NOMO-1 treated with dmso at 0.1 percent for 144 hours (cell line): ENCODE measurements around the gene MTFMT.
"Not testable (repeated sequence)": the region's sequence is repeated elsewhere in the genome, so short reads cannot be mapped to it uniquely, and the experiment has no call there.

Experiments used
- DNase-seq: peaks from one replicate; lab custom pipeline; 2025; ENCODE audit not compliant: unreplicated experiment; lab: John Stamatoyannopoulos, UW

Gene MTFMT

GRCh38 chr15:65028921-65029735 lies at the start of gene MTFMT:
Gene MTFMT (minus strand): TSS chr15:65029639. CDS start chr15:65029613, 26 bp downstream.
- peak; percentile 45 for DNase-seq

GRCh38 chr15:65077981-65078352 lies 48.5 kb upstream of the MTFMT start:
- no peak for DNase-seq

- DNase-seq: no peak
These were observed 48.0 kb upstream of the MTFMT start for GRCh38 chr15:65077291-65077980.

DNA sequence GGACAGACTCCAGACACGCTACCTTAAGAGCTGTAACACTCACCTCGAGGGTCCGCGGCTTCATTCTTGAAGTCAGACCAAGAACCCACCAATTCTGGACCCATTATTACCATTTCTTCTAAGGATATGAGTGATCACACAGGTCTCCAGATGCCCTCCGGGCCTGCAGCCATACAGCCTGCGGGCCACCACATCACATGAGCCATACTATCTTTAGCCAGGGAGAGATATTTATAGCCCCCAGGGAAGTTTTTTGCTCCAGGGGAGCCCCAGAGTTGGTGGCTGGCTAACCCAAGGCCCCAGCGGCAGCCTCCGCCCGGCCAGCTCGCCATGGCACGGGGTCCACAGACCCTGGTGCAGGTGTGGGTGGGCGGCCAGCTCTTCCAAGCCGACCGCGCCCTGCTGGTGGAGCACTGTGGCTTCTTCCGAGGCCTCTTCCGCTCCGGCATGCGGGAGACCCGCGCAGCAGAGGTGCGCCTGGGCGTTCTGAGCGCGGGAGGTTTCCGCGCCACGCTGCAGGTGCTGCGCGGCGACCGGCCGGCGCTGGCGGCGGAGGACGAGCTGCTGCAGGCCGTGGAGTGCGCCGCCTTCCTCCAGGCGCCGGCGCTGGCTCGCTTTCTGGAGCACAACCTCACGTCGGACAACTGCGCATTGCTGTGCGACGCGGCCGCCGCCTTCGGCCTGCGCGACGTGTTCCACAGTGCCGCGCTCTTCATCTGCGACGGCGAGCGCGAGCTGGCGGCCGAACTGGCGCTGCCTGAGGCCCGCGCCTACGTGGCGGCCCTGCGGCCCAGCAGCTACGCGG lies 47.2 kb upstream of the MTFMT start, which contains the start of gene KBTBD13:
Gene KBTBD13 (plus strand): TSS at position 261 of the 805 bp plus-strand sequence. CDS start 70 bp downstream, at position 331.
- no peak for DNase-seq

- not testable (repeated sequence) for DNase-seq
These were observed 46.4 kb upstream of the MTFMT start for GRCh38 chr15:65075607-65076395.

- not testable (repeated sequence) for DNase-seq
These were observed 45.5 kb upstream of the MTFMT start for GRCh38 chr15:65074946-65075345.

GRCh38 chr15:65072617-65073016 lies 43.2 kb upstream of the MTFMT start:
- DNase-seq: no peak

DNA sequence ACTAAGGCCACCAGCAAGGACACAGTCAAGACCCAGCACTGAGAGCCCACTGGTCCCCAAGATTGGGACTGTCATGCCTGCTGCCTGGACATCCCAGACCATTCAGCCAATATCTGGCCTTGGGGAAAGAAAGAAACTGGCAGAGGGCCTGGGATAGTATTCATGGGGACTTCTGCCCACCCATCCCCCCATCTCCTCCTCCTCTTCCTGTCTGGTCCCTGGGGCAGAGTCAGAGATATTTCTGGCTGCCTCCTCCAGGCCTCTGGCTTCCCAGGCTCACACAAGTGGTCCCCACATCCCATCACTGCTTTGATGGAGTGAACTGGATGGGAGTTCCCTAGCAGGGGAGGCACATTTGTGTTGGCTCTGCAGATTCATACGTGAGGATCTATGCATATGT lies 42.6 kb upstream of the MTFMT start:
- DNase-seq: no peak

- DNase-seq: no peak
These were observed 42.0 kb upstream of the MTFMT start for GRCh38 chr15:65071381-65071811.

- DNase-seq: no peak
These were observed 40.5 kb upstream of the MTFMT start for GRCh38 chr15:65069779-65070546.

- DNase-seq: no peak
These were observed 39.7 kb upstream of the MTFMT start for GRCh38 chr15:65069179-65069578.

- DNase-seq: no peak
These were observed 39.0 kb upstream of the MTFMT start for GRCh38 chr15:65068403-65068788.

DNA sequence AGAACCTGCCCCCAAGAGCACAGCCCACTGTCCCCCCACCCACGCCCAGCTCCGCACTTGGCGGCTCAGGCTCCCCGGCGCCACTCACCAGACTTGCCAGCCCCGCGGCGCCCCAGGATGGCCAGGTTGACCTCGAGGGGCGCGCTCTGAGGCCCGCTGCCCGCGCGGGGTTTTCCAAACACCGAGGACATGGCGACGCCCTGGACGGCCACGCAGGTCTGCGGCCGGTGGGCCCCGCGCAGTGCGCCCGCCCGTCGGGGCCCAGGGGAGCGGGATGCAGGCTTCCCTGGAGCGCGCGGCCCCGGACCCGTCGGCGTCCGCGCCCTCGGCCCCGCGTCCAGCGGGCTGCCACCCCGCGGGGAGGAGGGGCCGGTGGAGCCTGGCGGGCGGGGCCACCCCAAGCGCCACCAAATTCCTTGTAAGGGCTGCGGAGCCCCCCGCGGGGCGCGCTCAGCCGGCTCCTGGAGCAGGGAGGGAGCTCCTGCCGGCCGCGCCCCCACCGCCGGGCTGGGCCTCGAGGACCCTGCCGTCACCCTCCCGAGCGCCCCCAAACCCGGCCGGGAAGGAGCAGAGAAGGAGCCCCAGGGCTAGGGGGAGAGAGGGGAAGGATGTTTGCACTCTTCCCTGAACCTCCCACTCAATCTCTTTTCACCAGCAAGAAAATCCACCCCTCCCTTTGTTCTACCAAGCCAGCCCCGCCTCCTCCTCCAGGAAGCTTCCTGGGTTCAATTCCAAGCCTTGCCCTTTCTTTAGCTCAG lies 38.4 kb upstream of the MTFMT start, which contains the start of gene RASL12:
Gene RASL12 (minus strand): TSS at position 347 of the 758 bp plus-strand sequence. CDS start 156 bp downstream, at position 191.
- DNase-seq: no peak

DNA sequence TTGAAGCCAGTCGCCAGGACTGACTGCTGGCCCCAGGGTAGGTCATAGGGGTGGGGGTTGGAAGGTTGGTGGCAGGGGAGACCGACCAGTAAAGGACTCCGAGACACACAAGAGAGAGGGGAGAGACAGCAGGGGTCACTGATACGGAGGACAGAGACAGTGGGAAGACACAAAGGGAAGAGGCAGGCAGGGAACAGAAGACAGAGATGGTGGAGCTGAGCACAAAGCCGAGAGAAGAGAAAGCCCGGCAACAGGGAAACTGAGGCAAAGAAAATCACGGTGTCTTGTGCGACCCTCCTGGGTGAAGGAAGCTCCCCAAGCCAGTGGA lies 37.8 kb upstream of the MTFMT start:
- DNase-seq: no peak

DNA sequence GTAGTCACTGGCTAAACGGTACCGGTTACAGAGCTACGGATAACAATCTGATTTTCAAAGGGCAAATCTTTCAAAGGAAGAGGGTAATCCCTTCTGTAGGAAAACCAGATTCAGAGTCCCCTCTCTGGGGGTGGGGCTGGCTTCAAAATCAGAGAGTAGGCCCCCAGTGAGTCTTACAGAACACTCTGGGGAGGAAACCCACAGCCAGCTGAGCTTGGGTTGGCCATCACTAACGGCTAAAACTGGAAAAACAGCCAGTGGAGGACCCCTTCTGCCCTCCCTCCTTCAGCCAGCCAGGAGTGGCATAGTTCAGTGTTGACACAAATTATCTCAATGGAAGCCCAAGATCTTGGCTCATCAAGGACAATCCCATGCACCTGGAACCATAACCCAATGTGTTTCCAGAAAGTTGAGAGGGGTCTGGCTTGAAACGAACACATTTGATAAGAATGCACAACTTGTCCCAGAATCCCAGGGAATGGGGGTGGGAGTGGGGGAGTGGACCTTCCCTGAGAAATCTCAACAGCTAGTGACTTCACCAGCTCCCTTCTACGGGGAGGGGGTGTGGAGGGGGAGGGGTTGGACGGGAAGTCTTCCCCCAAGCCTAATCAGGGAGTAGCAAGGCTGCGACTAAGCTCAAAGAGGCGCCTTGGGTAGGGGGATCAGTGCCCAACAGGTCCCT lies 37.3 kb upstream of the MTFMT start:
- no peak for DNase-seq

DNA sequence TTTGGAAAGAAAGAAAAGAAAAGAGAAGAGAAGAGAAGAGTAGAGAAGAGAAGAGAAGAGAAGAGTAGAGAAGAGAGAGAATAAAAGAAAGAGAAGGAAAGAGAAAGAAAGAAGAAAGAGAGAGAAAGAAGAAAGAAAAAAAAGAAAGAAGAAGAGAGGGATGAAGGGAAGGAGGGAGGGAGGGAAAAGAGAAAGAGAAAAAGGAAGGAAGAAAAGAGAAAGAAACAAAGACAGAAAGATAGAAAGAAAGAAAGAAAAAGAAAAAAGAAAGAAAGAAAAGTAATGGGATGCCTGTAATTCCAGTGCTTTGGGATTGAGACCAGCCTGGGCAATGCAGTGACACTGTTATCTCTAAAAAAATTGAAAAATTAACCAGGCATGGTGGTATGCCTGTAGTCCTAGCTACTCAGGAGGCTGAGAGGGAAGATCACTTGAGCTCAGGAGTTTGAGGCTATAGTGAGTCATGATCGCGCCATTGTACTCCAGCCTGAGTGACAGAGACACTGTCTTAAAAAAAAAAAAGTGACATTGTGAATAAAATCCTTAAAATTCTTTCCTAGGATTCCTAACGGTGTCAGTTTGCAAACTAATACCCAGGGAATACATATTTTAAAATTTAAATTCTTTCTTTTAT lies 36.7 kb upstream of the MTFMT start:
- no peak for DNase-seq

GRCh38 chr15:65062726-65063125 lies 33.3 kb upstream of the MTFMT start:
- no peak for DNase-seq

- no peak for DNase-seq
These were observed 32.6 kb upstream of the MTFMT start for GRCh38 chr15:65062061-65062460.
